ENCODE results near the gene RNGTT.
"Not testable (repeated sequence)": the region's sequence is repeated elsewhere in the genome, so short reads cannot be mapped to it uniquely, and the experiment has no call there.

Gene RNGTT

GRCh38 chr6:88722686-88723085, 240.7 kb downstream of the RNGTT start:
- DNase-seq (ENCODE audit: low read depth): no peak

DNA sequence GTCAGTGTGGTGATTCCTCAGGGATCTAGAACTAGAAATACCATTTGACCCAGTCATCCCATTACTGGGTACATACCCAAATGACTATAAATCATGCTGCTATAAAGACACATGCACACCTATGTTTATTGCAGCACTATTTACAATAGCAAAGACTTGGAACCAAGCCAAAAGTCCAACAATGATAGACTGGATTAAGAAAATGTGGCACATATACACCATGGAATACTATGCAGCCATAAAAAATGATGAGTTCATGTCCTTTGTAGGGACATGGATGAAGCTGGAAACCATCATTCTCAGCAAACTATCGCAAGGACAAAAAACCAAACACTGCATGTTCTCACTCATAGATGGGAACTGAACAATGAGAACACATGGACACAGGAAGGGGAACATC, 247.0 kb downstream of the RNGTT start:
- not testable (repeated sequence) for DNase-seq (ENCODE audit: low read depth)

DNA sequence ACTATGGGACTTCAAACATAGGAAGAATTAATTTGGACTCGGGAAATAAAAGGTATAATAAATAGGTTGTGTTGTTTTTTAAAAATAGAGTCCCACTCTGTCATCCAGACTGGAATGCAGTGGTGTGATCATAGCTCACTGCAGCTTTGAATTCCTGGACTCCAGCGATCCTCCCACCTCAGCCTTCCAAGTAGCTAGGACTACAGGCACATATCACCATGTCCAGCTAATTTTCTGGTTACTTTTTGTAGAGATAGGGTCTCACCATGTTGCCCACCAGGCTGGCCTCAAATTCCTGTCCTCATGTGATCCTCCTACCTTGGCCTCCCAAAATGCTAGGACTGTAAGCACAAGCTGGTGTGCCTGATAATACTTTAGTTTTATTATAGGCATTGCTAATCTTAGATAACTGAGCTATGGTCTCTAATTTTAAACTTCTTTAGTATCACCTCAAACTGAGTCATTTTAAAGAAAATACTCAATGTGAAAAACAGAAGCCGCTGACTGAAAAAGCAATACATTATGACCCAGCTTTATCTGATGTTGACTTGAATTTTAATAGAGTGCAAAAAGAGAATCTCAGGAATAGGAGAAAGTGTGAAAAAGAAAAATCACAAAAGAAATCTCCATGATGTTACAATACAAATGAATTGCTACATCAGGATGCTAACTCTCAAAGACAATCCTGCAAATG, 251.0 kb downstream of the RNGTT start:
- DNase-seq (ENCODE audit: low read depth): no peak

- DNase-seq (ENCODE audit: low read depth): no peak
These were observed 253.6 kb downstream of the RNGTT start for GRCh38 chr6:88709819-88710246.

DNA sequence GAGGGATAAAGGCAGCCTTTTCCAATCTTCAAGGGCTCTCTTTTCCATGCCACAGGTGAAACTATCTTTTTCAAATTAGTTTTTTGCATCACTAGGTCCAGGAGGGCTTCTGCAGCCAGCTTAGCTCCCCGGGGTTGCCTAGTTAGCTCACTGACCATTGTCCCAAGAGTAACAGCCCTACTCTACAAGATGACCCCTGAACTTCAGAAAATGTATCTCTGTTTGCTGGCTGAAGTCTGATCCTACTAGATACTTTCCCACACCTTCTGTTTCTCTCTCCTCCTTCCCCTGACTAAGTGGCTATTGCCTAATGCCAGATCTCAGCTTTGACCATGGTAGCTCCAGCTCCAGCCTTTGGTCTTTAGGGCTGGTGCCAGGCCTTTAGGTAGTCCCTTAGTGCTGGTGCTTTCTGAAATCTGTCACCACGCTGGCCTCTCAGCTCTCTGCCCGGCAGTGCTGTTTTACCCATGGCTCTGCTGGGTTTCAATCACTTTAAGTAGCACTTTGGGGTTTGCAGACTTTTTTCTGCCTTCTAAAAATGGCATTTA, 255.1 kb downstream of the RNGTT start:
- DNase-seq (ENCODE audit: low read depth): no peak

- DNase-seq (ENCODE audit: low read depth): no peak
These were observed 257.8 kb downstream of the RNGTT start for GRCh38 chr6:88705601-88706000.

GRCh38 chr6:88704980-88705379, 258.4 kb downstream of the RNGTT start:
- no peak for DNase-seq (ENCODE audit: low read depth)

DNA sequence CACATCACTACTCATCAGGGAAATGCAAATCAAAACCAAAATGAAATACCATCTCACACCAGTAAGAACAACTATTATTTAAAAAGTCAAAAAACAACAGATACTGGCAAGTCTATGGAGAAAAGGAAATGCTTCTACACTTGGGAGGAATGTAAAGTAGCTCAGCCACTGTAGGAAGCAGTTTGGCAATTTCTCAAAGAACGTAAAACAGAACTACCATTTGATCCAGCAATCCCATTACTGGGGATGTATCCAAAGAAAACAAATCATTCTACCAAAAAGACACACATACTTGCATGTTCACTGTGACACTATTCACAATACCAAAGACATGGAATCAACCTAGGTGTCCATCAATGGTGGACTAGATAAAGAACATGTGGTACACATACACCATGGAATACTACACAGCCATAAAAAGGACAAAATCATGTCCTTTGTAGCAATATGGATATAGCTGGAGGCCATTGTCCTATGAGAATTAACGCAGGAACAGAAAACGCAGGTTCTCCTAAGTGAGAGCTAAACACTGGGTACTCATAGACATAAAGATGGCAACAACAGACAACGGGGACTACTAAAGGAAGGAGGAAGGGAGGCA, 260.4 kb downstream of the RNGTT start:
- no peak for DNase-seq (ENCODE audit: low read depth)

- no peak for DNase-seq (ENCODE audit: low read depth)
These were observed 264.8 kb downstream of the RNGTT start for GRCh38 chr6:88698661-88699060.

- no peak for DNase-seq (ENCODE audit: low read depth)
These were observed 267.5 kb downstream of the RNGTT start for GRCh38 chr6:88695937-88696336.

GRCh38 chr6:88683734-88684133, 279.7 kb downstream of the RNGTT start:
- no peak for DNase-seq (ENCODE audit: low read depth)

DNA sequence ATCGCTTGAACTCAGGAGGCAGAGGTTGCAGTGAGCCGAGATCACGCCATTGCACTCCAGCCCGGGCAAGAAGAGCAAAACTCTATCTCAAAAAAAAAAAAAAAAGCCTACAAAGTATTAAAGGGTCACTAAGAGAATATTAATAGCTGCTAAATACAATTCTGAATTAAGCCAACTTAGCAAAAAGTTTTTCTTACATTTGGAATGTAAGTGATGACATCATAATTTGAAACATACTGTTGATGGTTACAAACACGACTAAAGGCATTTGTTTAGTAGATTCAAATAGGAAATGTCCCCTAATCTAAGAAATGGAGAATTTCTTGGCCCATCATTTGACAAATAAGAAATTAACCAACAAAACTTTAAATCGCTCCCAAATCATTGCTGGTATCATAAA, 282.8 kb downstream of the RNGTT start:
- DNase-seq (ENCODE audit: low read depth): no peak

DNA sequence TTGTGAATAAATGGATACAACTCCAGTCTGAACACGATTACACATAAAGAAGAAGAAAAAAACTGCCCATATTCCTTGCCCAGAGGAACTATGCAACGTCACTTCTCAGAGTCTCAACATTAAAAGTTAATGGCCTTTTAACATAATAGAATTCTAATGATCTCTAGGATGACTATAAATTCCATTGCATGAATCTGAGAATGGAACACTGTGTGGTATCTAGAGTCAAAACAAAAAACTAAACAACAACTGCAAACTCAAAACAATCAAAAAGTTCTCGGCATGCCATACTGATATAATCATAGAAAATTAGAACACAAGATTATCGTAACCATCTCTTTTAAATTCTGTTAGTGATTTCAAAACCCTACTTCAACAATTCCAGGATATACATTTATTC, 283.6 kb downstream of the RNGTT start:
- no peak for DNase-seq (ENCODE audit: low read depth)

GRCh38 chr6:88677356-88677755, 286.1 kb downstream of the RNGTT start:
- no peak for DNase-seq (ENCODE audit: low read depth)

- no peak for DNase-seq (ENCODE audit: low read depth)
These were observed 291.8 kb downstream of the RNGTT start for GRCh38 chr6:88671624-88672023.

GRCh38 chr6:88670369-88670768, 293.0 kb downstream of the RNGTT start:
- no peak for DNase-seq (ENCODE audit: low read depth)

- no peak for DNase-seq (ENCODE audit: low read depth)
These were observed 293.9 kb downstream of the RNGTT start for GRCh38 chr6:88669475-88669874.

GRCh38 chr6:88666901-88667300, 296.5 kb downstream of the RNGTT start:
- no peak for DNase-seq (ENCODE audit: low read depth)

GRCh38 chr6:88665131-88665530, 298.3 kb downstream of the RNGTT start:
- DNase-seq (ENCODE audit: low read depth): no peak

DNA sequence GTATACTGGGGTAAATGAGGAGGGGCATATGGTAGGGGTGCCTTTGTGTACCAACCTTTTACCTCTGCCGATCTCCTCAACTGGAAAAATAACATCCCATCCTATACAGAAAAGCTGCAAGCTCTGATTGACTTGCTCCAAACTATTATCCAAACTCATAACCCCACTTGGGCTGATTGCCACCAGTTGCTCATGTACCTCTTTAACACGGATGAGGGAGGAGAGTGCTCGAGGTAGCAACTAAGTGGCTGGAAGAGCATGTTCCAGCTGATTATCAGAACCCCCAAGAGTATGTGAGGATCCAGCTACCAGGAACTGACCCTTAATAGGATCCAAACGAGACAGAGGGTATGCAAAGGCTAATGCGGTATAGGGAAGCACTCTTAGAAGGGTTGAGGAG, 299.6 kb downstream of the RNGTT start:
- DNase-seq (ENCODE audit: low read depth): no peak

DNA sequence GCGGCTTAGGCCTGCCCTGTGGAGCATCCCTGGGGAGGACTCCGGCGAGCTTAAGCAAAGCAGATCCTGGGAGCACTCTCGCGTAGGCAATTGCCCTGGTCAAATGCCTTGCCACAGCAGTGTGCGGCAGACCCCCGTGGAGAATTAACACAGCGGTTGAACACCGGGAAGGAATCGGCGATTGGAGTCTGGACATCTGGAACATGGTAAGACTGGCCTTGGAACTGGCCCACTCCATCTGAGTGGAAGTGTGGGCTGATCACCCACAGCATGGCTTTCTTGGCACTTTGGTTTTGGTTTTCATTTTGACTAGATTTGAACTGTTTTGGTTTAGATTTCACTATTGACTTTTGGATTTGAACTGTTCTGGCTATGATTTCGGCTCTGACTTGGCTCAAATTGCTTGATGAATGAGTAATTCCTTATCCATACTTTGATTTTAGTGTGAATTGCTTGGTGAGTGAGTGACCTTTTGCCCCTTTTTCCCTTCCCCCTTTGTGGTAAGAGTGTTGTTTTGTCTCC, 300.7 kb downstream of the RNGTT start:
- DNase-seq (ENCODE audit: low read depth): no peak

DNA sequence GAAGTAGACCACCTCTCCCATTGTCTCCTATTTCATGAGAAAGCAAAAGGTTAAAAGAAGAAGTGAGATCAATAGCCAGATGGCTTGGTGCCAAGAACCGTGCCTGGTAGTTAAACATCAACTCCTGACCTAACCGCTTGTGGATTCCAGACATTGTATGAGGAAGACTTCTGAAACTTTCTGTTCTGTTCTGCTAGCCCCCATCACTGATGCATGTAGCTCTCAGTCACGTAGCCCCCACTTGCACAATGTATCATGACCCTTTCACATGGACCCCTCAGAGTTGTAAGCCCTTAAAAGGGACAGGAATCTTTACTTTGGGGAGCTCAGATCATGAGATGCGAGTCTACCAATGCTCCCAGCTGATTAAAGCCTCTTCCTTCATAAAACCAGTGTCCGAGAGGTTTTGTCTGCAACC, 301.2 kb downstream of the RNGTT start:
- DNase-seq (ENCODE audit: low read depth): no peak

DNA sequence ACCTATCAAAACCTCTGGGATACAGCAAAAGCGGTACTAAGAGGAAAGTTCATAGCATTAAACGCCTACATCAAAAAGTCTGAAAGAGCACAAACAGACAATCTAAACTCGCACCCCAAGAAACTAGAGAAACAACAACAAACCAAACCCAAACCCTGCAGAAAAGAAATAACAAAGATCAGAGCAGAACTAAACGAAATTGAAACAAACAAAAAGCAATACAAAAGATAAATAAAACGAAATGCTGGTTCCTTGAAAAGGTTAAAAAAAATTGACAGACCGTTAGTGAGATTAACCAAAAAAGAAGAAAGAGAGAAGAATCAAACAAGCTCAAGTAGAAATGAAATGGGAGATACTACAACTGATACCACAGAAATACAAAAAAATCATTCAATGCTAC, 302.3 kb downstream of the RNGTT start:
- no peak for DNase-seq (ENCODE audit: low read depth)

DNA sequence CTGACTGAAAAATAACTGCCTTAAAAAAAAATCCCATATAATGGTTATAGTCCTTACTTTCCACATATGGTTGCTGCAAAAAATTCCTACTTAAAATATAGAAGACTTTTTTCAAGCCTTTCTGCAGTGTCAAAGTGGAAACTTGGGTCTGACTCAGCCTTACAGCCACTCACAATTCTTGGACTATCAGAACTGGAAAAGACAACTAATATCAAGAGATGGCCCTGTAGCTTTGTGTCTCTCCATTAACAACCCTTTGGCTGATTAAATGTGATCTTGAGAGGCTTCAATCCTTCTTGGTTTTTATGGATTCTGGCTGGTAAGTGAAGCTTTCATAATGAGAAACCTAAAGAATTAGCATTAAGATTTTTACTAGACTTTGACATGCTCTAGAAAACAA, 307.8 kb downstream of the RNGTT start:
- DNase-seq (ENCODE audit: low read depth): no peak

Data from GM04503 (cell line).